SK-N-SH (cell line): ENCODE data around the gene FAT3. TPM values are rescaled to one million over a fixed set of nuclear protein-coding genes. Genes with fewer than 3 reads are reported as not detected.

Experiments used
- CTCF ChIA-PET: fragments of 300-600, 350-600 bp; formaldehyde crosslinking; extraction: SDS; loops from one replicate; lab custom pipeline; 2021; lab: Yijun Ruan, JAX
- POLR2A ChIA-PET: fragments of 350-600 bp; sonication (Branson Sonifier 250); formaldehyde crosslinking; extraction: SDS; loops from one replicate; lab custom pipeline; 2020; ENCODE audit warnings: antibody characterized with exemption, inconsistent platforms; lab: Yijun Ruan, JAX
- DNase-seq: peaks from one replicate; pipeline ENCODE4 v3.0.0; 2012
- H2AFZ ChIP-seq: fragments of 200-600 bp; sonication (generic); 2 replicates; pipeline ENCODE4 v1.8.1; 2016; ENCODE audit warnings: antibody characterized with exemption, mild to moderate bottlenecking, low read depth
- H3F3A ChIP-seq: fragments of 200-600 bp; sonication (generic); replicated peaks from 2 replicates; pipeline ENCODE3; 2016; ENCODE audit warnings: antibody characterized with exemption, mild to moderate bottlenecking; ENCODE audit not compliant: insufficient read depth
- H3K27ac ChIP-seq, 2 experiments: fragments of 200-500 bp in 1 of 2; fragments of 200-600 bp in 1 of 2; sonication (Bioruptor generic) in 1 of 2; sonication (generic), shearing (Covaris generic) in 1 of 2; 2 replicates each; pipeline versions ENCODE4 v1.5.1 to v1.6.1; 2014 to 2016; ENCODE audit warnings: low read depth in 2 of 2, inconsistent platforms in 1 of 2, low read length in 1 of 2, mild to moderate bottlenecking in 1 of 2, mixed read lengths in 1 of 2
- H3K27me3 ChIP-seq: fragments of 200-600 bp; sonication (generic), shearing (Covaris generic); 2 replicates; pipeline ENCODE4 v1.6.1; 2016; ENCODE audit warnings: mixed run types; ENCODE audit not compliant: insufficient read depth
- H3K36me3 ChIP-seq, 2 experiments: fragments of 200-500 bp in 1 of 2; fragments of 200-600 bp in 1 of 2; sonication (Bioruptor generic) in 1 of 2; sonication (generic) in 1 of 2; replicated peaks in 1 of 2; 2 replicates each; pipeline versions ENCODE3 to v1.5.1; 2014 to 2016; ENCODE audit warnings: low read length in 1 of 2, mild to moderate bottlenecking in 1 of 2; ENCODE audit not compliant: insufficient read depth in 2 of 2, control insufficient read depth in 1 of 2
- H3K4me1 ChIP-seq, 2 experiments: fragments of 200-500 bp in 1 of 2; fragments of 200-600 bp in 1 of 2; sonication (Bioruptor generic) in 1 of 2; sonication (generic), shearing (Covaris generic) in 1 of 2; 2 replicates each; pipeline versions ENCODE4 v1.5.1 to v1.6.1; 2014 to 2016; ENCODE audit warnings: low read depth in 1 of 2, low read length in 1 of 2, mixed run types in 1 of 2; ENCODE audit not compliant: insufficient read depth in 2 of 2, control insufficient read depth in 1 of 2
- H3K4me2 ChIP-seq: fragments of 200-600 bp; sonication (generic), shearing (Covaris generic); 2 replicates; pipeline ENCODE4 v1.6.1; 2017; ENCODE audit warnings: mixed run types
- H3K4me3 ChIP-seq, 2 experiments: fragments of 200-500 bp in 1 of 2; fragments of 200-600 bp in 1 of 2; sonication (Bioruptor generic) in 1 of 2; sonication (generic), shearing (Covaris generic) in 1 of 2; 2 replicates each; pipeline versions ENCODE4 v1.5.1 to v1.8.1; 2014 to 2016; ENCODE audit warnings: low read depth in 2 of 2, inconsistent platforms in 1 of 2, low read length in 1 of 2, mild to moderate bottlenecking in 1 of 2, mixed read lengths in 1 of 2, moderate library complexity in 1 of 2
- H3K79me2 ChIP-seq: fragments of 200-600 bp; sonication (generic); 2 replicates; pipeline ENCODE4 v1.8.1; 2017; ENCODE audit warnings: mild to moderate bottlenecking; ENCODE audit not compliant: insufficient read depth
- H3K9ac ChIP-seq: fragments of 200-600 bp; sonication (generic); 2 replicates; pipeline ENCODE4 v1.6.1; 2017; ENCODE audit warnings: mixed run types
- H3K9me2 ChIP-seq: fragments of 200-600 bp; sonication (generic); 2 replicates; pipeline ENCODE4 v1.6.1; 2017; ENCODE audit warnings: mixed run types
- H3K9me3 ChIP-seq: fragments of 200-600 bp; sonication (generic); 2 replicates; pipeline ENCODE4 v1.6.1; 2017; ENCODE audit warnings: mixed run types, mild to moderate bottlenecking, moderate library complexity
- H4K20me1 ChIP-seq: fragments of 200-600 bp; sonication (generic); 2 replicates; pipeline ENCODE4 v1.6.1; 2017; ENCODE audit warnings: mild to moderate bottlenecking, mixed run types; ENCODE audit not compliant: insufficient read depth
- CHD2 ChIP-seq: fragments of 150-350 bp; IDR thresholded peaks from 2 replicates; pipeline ENCODE4 v1.6.1; 2018; ENCODE audit warnings: low read length; ENCODE audit not compliant: partially characterized antibody
- ELF1 ChIP-seq: IDR thresholded peaks from 2 replicates; pipeline ENCODE4 v1.4.0; 2012
- EZH2phosphoT487 ChIP-seq: fragments of 200-600 bp; sonication (generic); IDR thresholded peaks from 2 replicates; pipeline ENCODE4 v1.6.1; 2017; ENCODE audit warnings: low read depth, mixed run types, mild to moderate bottlenecking, antibody characterized with exemption, moderate library complexity, borderline replicate concordance
- FOSL2 ChIP-seq: IDR thresholded peaks from 2 replicates; pipeline ENCODE4 v1.4.0; 2012; ENCODE audit warnings: low read depth, mild to moderate bottlenecking, moderate library complexity, borderline replicate concordance
- FOXJ3 ChIP-seq: sonication (generic); formaldehyde crosslinking; IDR thresholded peaks from 2 replicates; pipeline ENCODE4 v1.5.1; 2020; ENCODE audit warnings: mild to moderate bottlenecking, missing genetic modification reagents
- FOXM1 ChIP-seq: IDR thresholded peaks from 2 replicates; pipeline ENCODE4 v1.4.0; 2012; ENCODE audit warnings: low read depth, mild to moderate bottlenecking
- GABPA ChIP-seq: IDR thresholded peaks from 2 replicates; pipeline ENCODE4 v1.4.0; 2012; ENCODE audit warnings: low read depth, mild to moderate bottlenecking
- GATA2 ChIP-seq: sonication (generic); formaldehyde crosslinking; IDR thresholded peaks from 2 replicates; pipeline ENCODE4 v1.5.0; 2020; ENCODE audit warnings: mild to moderate bottlenecking, missing genetic modification reagents
- JUND ChIP-seq: IDR thresholded peaks from 2 replicates; pipeline ENCODE4 v1.4.0; 2012
- MEF2A ChIP-seq: IDR thresholded peaks from 2 replicates; pipeline ENCODE4 v1.4.0; 2012; ENCODE audit warnings: low read depth, borderline replicate concordance
- MXI1 ChIP-seq: IDR thresholded peaks from 2 replicates; pipeline ENCODE4 v1.6.1; 2012; ENCODE audit warnings: mild to moderate bottlenecking, low read depth, low read length, improper control_type of control experiment
- POLR2AphosphoS5 ChIP-seq: IDR thresholded peaks from 2 replicates; pipeline ENCODE4 v1.6.1; 2012; ENCODE audit warnings: low read depth, low read length
- RCOR1 ChIP-seq: fragments of 150-350 bp; IDR thresholded peaks from 2 replicates; pipeline ENCODE4 v1.6.1; 2017; ENCODE audit warnings: antibody characterized with exemption, low read length
- RXRA ChIP-seq: IDR thresholded peaks from 2 replicates; pipeline ENCODE4 v1.4.0; 2012; ENCODE audit warnings: low read depth, mild to moderate bottlenecking, borderline replicate concordance
- SIN3A ChIP-seq: IDR thresholded peaks from 2 replicates; pipeline ENCODE4 v1.6.1; 2012; ENCODE audit warnings: low read depth, mild to moderate bottlenecking, low read length, moderate library complexity, borderline replicate concordance
- SMC3 ChIP-seq: IDR thresholded peaks from 2 replicates; pipeline ENCODE4 v1.6.1; 2012; ENCODE audit warnings: low read depth, low read length, improper control_type of control experiment
- TCF12 ChIP-seq: IDR thresholded peaks from 2 replicates; pipeline ENCODE4 v1.4.0; 2012
- TEAD4 ChIP-seq: IDR thresholded peaks from 2 replicates; pipeline ENCODE4 v1.4.0; 2012; ENCODE audit warnings: mild to moderate bottlenecking, borderline replicate concordance; ENCODE audit not compliant: insufficient read depth
- YY1 ChIP-seq: IDR thresholded peaks from 2 replicates; pipeline ENCODE4 v1.4.0; 2012; ENCODE audit warnings: low read depth, mild to moderate bottlenecking
- ZBTB33 ChIP-seq: IDR thresholded peaks from 2 replicates; pipeline ENCODE4 v1.4.0; 2012; ENCODE audit warnings: low read depth, borderline replicate concordance
- WGBS: methylation state at CpG from one replicate; pipeline ENCODE4 v1.1.6; 2017; ENCODE audit warnings: low lambda C conversion rate; 5-methylcytosine and 5-hydroxymethylcytosine counted together
- polyA plus RNA-seq, 3 experiments: library from polyadenylated mRNA; depleted of rRNA; stranded (reverse); fragments of >200 nt; gene quantifications; 2 replicates each; pipeline ENCODE4 v1.2.3, GENCODE V29; 2012
- TF ChIP-seq, protein P1 (sequence below): IDR thresholded peaks from 2 replicates; pipeline ENCODE4 v1.6.1; 2012; ENCODE audit warnings: mild to moderate bottlenecking, low read depth, low read length, moderate library complexity
- TF ChIP-seq, protein P2 (sequence below): IDR thresholded peaks from 2 replicates; pipeline ENCODE4 v1.4.0; 2012; ENCODE audit warnings: low read depth
- TF ChIP-seq, protein P3 (sequence below): fragments of 150-350 bp; IDR thresholded peaks from 2 replicates; pipeline ENCODE4 v1.6.1; 2017; ENCODE audit warnings: antibody characterized with exemption, low read length, low read depth, borderline replicate concordance

FAT3 gene
- polyA plus RNA-seq, 1 of the 3 experiments (the other 2 are of a cell fraction) = 0.87 TPM

DNA sequence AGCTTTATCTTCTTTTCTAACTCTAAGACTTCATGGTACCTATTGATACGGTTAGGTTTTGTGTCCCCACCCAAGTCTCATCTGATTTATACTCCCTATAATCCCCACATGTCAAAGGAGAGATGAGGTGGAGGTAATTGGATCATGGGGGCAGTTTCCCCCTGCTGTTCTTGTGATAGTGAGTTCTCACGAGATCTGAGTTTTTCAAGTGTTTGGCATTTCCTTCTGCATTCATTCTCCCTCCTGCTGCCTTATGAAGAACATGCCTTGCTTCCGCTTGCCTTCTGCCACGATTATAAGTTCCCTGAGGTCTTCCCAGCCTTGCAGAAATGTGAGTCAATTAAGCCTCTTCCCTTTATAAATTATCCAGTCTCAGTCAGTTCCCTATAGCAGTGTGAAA is 5.1 kb upstream of the FAT3 start:
- H3K4me1 ChIP-seq = peaks cover 0 to 5% of the 10 kb centered on the region in 2 experiments; a peak in 1 of 4 replicates
- H2AFZ ChIP-seq = no peak overlapping the region
- no peak overlapping the region for H3K4me2 ChIP-seq
- H3F3A ChIP-seq = peaks cover 6% of the 10 kb centered on the region
- no peaks in the 10 kb centered on the region for H4K20me1 ChIP-seq
- no peak overlapping the region for H3K27ac ChIP-seq
- H3K36me3 ChIP-seq = no peaks in the 10 kb centered on the region
- TF ChIP-seq POLR2AphosphoS5 (no peak), GABPA (no peak), FOSL2 (no peak), TCF12 (no peak), RXRA (no peak), MXI1 (no peak), JUND (no peak), CHD2 (no peak), ELF1 (no peak), RCOR1 (no peak), TEAD4 (no peak)
- TF ChIP-seq, protein P1, sequence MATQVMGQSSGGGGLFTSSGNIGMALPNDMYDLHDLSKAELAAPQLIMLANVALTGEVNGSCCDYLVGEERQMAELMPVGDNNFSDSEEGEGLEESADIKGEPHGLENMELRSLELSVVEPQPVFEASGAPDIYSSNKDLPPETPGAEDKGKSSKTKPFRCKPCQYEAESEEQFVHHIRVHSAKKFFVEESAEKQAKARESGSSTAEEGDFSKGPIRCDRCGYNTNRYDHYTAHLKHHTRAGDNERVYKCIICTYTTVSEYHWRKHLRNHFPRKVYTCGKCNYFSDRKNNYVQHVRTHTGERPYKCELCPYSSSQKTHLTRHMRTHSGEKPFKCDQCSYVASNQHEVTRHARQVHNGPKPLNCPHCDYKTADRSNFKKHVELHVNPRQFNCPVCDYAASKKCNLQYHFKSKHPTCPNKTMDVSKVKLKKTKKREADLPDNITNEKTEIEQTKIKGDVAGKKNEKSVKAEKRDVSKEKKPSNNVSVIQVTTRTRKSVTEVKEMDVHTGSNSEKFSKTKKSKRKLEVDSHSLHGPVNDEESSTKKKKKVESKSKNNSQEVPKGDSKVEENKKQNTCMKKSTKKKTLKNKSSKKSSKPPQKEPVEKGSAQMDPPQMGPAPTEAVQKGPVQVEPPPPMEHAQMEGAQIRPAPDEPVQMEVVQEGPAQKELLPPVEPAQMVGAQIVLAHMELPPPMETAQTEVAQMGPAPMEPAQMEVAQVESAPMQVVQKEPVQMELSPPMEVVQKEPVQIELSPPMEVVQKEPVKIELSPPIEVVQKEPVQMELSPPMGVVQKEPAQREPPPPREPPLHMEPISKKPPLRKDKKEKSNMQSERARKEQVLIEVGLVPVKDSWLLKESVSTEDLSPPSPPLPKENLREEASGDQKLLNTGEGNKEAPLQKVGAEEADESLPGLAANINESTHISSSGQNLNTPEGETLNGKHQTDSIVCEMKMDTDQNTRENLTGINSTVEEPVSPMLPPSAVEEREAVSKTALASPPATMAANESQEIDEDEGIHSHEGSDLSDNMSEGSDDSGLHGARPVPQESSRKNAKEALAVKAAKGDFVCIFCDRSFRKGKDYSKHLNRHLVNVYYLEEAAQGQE = no peak
- WGBS = 63% methylated on average over 4 of the region's 4 CpGs
- CTCF ChIA-PET = no interaction called here
- 0 out of 2 replicates have a peak, but pooled peaks cover 7% of the 10 kb centered on the region for H3K9me3 ChIP-seq
- H3K9me2 ChIP-seq = no peaks in the 10 kb centered on the region
- DNase-seq = no peak
- H3K4me3 ChIP-seq = no peak overlapping the region
- no peaks in the 10 kb centered on the region for H3K79me2 ChIP-seq
- H3K9ac ChIP-seq = no peak overlapping the region
- H3K27me3 ChIP-seq = no peaks in the 10 kb centered on the region
- POLR2A ChIA-PET = no interaction called here

GRCh38 chr11:92222701-92223100 is 1.9 kb upstream of the FAT3 start:
- Histone ChIP-seq H3K9ac (no peak overlapping the region), H3K4me1 (peaks cover 0 to 30% of the 10 kb centered on the region in 2 experiments; a peak in 2 of 4 replicates), H3K27me3 (no peaks in the 10 kb centered on the region; the same call in 1 of the 2 replicates), H3K4me2 (no peak overlapping the region), H3K79me2 (peaks cover 15% of the 10 kb centered on the region; the same call in 1 of the 2 replicates), H4K20me1 (no peaks in the 10 kb centered on the region), H3K36me3 (no peaks in the 10 kb centered on the region), H2AFZ (no peak overlapping the region), H3K4me3 (no peak overlapping the region), H3K9me2 (no peaks in the 10 kb centered on the region), H3K27ac (no peak overlapping the region), H3K9me3 (0 out of 2 replicates have a peak, but pooled peaks cover 7% of the 10 kb centered on the region), H3F3A (peaks cover 7% of the 10 kb centered on the region)
- no peak for DNase-seq
- WGBS = 100% methylated on average over 1 of the region's 1 CpG
- CTCF ChIA-PET = interaction anchor here (1.2 kb wide), 1 partner anchor 11 kb away, joined by 3 read pairs; no protein-coding TSS in a partner anchor
- POLR2A ChIA-PET = no interaction called here
- TF ChIP-seq FOXJ3 (CRISPR knock-in tag) = no peak
- no peak for TF ChIP-seq POLR2AphosphoS5
- TF ChIP-seq, protein P2, sequence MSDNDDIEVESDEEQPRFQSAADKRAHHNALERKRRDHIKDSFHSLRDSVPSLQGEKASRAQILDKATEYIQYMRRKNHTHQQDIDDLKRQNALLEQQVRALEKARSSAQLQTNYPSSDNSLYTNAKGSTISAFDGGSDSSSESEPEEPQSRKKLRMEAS = no peak
- TF ChIP-seq JUND = no peak
- TF ChIP-seq MEF2A = no peak
- no peak for TF ChIP-seq EZH2phosphoT487
- TF ChIP-seq TCF12 = no peak
- TF ChIP-seq SIN3A = no peak
- no peak for TF ChIP-seq MXI1
- TF ChIP-seq RCOR1 = no peak
- no peak for TF ChIP-seq ZBTB33
- no peak for TF ChIP-seq GATA2
- TF ChIP-seq, protein P3, sequence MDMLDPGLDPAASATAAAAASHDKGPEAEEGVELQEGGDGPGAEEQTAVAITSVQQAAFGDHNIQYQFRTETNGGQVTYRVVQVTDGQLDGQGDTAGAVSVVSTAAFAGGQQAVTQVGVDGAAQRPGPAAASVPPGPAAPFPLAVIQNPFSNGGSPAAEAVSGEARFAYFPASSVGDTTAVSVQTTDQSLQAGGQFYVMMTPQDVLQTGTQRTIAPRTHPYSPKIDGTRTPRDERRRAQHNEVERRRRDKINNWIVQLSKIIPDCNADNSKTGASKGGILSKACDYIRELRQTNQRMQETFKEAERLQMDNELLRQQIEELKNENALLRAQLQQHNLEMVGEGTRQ = no peak
- TF ChIP-seq YY1 = no peak
- TF ChIP-seq SMC3 = no peak
- no peak for TF ChIP-seq FOXM1
